Right lobe of liver (tissue), 4 donors: ENCODE data around the gene TRIM23.

Experiments used
- CTCF ChIP-seq, 4 donors: fragments of 200-600 bp in 3 of 4; fragments of 450-650 bp in 1 of 4; IDR thresholded peaks; one replicate each; pipeline versions ENCODE4 v1.5.1 to v1.8.0; 2016 to 2022; ENCODE audit warnings: antibody characterized with exemption in 4 of 4, mild to moderate bottlenecking in 2 of 4
- POLR2A ChIP-seq: fragments of 450-650 bp; IDR thresholded peaks from one replicate; pipeline ENCODE4 v1.6.1; 2017; ENCODE audit warnings: antibody characterized with exemption, mild to moderate bottlenecking
- donor health status: DM: no; HTN: no; CAD: no.
- donor health status: DM: no; HTN: no; CAD: no.
- donor health status: DM: no; HTN: yes; CAD: no.

- TF ChIP-seq CTCF (IDR thresholded peaks at IDR 0.05) (no peak), POLR2A (no peak)
Measured at GRCh38 chr5:65546141-65546540, 78.0 kb downstream of the TRIM23 start.
